Measurements from ENCODE around the gene C11orf21. TPM values are rescaled to one million over a fixed set of nuclear protein-coding genes. Genes with fewer than 3 reads are reported as not detected.

Gene C11orf21
- total RNA-seq, 1 donor from 2014 or later, result 66.5 TPM

DNA sequence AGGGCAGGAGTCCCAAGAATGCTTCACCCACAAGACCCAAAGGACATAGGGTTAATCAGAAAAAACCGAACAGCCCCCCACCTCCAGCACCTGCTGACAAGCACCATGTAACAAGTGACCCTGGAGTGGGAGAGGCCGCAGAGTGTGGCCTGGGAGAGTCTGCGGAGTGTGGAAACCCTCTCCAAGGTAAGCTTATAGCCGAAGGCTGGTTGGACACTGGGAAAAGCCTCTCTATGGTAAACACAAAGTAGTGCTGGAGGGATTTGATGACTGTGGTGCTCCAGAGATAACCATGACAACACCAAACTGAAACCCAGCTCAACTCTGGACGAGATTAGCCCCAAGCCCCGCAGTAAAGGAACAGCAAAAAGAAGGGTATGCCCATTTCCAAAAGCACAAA, 50.6 kb downstream of the C11orf21 start:
- DNase-seq, result no peak
- intact Hi-C loops (cut with micrococcal nuclease), result no loop called here
- ATAC-seq, result no peak

DNA sequence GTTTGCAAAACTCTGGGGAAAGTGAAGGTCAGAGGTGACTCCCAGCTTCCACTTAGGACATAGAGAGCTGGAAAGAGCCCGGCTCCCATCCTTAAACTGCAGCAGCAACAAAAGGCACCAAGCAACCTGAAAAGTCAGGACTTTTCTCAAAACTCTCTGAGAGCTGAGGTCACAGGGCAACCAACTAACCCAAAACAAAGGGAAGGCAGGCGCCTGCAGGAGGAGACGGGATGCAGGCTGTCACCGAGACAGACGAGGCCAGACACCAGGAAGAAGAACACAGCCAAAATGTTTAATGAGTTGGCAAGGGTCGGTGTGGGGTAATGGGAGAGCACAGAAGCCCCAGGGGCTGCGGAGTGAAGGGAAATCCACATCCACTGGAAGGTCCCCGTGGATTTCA, 51.2 kb downstream of the C11orf21 start:
- DNase-seq (no peak), ATAC-seq (no peak)
- intact Hi-C loops (cut with micrococcal nuclease), result no loop called here

DNA sequence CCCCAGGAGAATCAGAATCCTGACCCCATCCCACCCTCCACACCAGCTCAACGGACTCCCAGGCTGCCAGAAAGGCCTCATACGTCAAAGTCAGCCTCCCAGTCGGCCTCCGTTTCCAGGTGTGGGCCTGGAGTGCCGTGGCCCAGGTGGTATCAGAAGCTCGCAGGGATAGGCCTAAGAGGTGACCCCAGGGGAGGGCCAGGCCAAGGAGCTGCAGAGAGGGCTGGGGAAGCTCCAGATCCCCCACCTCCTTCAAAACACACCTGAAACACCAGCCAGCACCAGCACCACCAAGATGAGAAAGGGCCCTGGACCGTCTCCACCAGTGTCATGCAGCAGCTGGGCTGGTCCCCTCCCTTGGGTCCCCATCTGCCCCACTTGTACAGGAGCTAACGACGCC, 51.7 kb downstream of the C11orf21 start:
- DNase-seq (no peak), ATAC-seq (no peak)
- intact Hi-C loops (cut with micrococcal nuclease), result no loop called here

DNA sequence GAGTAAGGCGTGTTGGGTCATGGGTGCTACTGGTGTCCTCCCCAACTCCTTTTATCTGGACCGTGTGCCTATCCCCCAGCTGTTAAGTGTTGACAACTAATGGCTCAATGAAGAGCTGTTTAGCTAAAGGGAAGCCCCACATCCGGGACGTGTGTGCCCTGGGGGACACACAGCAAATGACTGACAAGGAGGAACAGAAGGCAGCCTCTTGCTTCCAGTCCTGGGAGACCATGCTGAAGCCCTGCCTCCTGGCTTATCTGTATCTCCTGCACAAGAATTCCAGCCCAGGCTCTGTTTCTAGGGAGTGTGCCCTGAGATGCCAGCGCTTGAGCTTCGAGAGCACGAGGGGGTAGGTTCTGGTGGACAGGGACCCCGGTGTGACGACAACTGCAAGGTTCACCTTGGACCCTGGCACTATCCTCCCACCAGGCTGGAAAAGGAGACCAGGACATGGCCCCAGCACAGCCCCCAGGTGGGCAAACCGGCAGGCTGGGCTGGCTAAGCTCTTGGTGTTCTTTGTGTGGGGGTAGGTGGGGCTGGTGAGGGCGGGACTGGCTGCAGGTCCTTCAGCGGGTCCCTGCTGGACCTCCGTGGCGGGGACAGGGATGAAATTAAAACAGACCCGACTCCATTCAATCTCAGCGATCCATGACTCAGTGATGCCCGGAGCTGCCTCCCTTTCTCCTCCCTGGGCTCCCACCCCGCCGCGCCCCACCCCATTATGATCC, 52.4 kb downstream of the C11orf21 start:
- DNase-seq, result no peak
- intact Hi-C loops (cut with micrococcal nuclease), result no loop called here
- ATAC-seq, result no peak

DNA sequence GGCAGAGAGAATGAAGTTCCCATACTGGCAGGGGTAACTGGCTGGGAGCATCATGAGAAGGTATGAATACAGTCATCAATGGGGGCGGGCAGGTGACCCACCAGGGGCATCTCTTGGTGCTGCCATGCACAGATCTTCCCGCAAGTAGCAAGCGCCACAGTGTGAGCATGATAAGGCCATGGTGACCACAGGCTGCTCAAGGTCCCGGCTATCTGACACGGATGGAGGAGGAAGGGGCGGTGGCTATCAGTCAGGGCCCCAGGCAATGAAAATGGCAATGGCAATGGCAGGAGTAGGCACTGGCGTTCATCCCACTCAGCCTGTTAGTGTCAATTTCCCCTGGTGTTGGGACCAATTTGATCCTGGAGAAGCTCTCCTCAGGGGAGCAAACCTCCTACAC, 53.0 kb downstream of the C11orf21 start:
- no peak for ATAC-seq
- no peak for DNase-seq
- intact Hi-C loops (cut with micrococcal nuclease), result no loop called here

DNA sequence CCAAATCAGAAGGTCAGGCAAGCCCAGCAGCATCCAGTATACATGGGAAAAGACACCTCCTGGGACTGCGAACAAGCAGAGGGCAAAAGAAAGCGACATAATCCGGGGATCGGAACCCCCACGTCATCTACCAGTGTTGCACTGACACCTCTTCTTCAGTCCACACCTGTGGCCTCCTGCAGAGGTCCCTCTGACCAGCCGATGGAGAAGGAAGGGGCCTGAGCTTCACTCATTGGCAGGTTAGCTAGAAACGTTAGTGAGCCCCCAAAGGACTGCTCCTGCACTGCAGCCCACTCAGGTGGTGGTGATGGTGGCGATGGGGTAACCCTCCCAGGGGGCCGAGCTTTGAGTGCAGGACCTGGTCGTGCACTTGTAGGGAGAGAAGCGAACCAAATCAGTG, 53.5 kb downstream of the C11orf21 start:
- ATAC-seq (no peak), DNase-seq (no peak)
- intact Hi-C loops (cut with micrococcal nuclease), result no loop called here

DNA sequence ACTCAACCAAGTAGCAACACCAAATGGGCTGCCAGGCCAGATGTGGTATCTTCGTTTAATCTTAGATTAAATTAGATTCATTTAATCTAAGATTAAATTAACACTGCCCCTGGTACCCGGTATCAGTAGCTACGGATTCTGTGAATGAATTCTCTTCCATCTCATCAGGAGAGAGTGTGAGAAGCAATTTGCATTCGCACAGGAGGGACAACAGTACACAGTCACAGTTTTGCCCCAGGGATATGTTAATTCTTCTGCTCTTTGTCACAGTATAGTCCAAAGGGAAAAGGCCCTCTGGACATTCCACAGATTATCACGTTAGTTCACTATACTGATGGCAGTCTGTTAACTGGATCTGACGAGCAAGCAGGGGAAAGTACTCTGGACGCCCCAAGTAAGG, 54.2 kb downstream of the C11orf21 start:
- no peak for DNase-seq
- intact Hi-C loops (cut with micrococcal nuclease), result no loop called here
- ATAC-seq, result no peak

Other genes starting within 250 kb of the C11orf21 start
- 88.2 TPM for gene IGF2, start 162.5 kb downstream of the C11orf21 start, total RNA-seq
- not detected for gene INS, start 140.7 kb downstream of the C11orf21 start, total RNA-seq
- gene TH, start 130.1 kb downstream of the C11orf21 start, total RNA-seq, result not detected
- gene ASCL2, start 31.3 kb downstream of the C11orf21 start, total RNA-seq, result 0.17 TPM
- gene TSPAN32, start 95 bp upstream of the C11orf21 start, total RNA-seq, result 19.9 TPM
- 653 TPM for gene CD81, start 75.4 kb upstream of the C11orf21 start, total RNA-seq
- 34.8 TPM for gene TSSC4, start 98.8 kb upstream of the C11orf21 start, total RNA-seq
- gene TRPM5, start 142.6 kb upstream of the C11orf21 start, total RNA-seq, result not detected
- 49.7 TPM for gene KCNQ1, start 143.1 kb upstream of the C11orf21 start, total RNA-seq

All from left ventricle myocardium superior (tissue), 1 donor.